Neural progenitor cell (in vitro differentiated cells): ENCODE results near the gene ULK4. TPM values are rescaled to one million over a fixed set of nuclear protein-coding genes. Genes with fewer than 3 reads are reported as not detected.

Experiments used
- DNase-seq: peaks from one replicate; pipeline ENCODE4 v3.0.0-alpha.2; 2016; ENCODE audit warnings: low spot score
- H2AFZ ChIP-seq: fragments of 200-600 bp; sonication (generic); replicated peaks from 2 replicates; pipeline ENCODE4 v1.6.1; 2016; ENCODE audit warnings: antibody characterized with exemption
- H3F3A ChIP-seq: fragments of 200-600 bp; sonication (generic); 2 replicates; pipeline ENCODE4 v1.6.1; 2016; ENCODE audit warnings: antibody characterized with exemption, low read depth
- H3K27ac ChIP-seq: fragments of 200-600 bp; sonication (generic); 2 replicates; pipeline ENCODE4 v1.5.1; 2016; ENCODE audit warnings: mild to moderate bottlenecking
- H3K27me3 ChIP-seq: fragments of 200-600 bp; sonication (generic); 2 replicates; pipeline ENCODE4 v1.6.1; 2016; ENCODE audit warnings: mild to moderate bottlenecking, moderate library complexity
- H3K36me3 ChIP-seq: fragments of 200-600 bp; sonication (generic); 2 replicates; pipeline ENCODE4 v1.5.1; 2016
- H3K4me1 ChIP-seq: fragments of 200-600 bp; sonication (generic); 2 replicates; pipeline ENCODE4 v1.6.1; 2016; ENCODE audit warnings: mixed run types
- H3K4me2 ChIP-seq: fragments of 200-600 bp; sonication (generic); 2 replicates; pipeline ENCODE4 v1.6.1; 2016
- H3K4me3 ChIP-seq: fragments of 200-600 bp; sonication (generic); 2 replicates; pipeline ENCODE4 v1.5.1; 2016
- H3K79me2 ChIP-seq: fragments of 200-600 bp; sonication (generic); 2 replicates; pipeline ENCODE4 v1.6.1; 2016; ENCODE audit warnings: low read depth
- H3K9ac ChIP-seq: fragments of 200-600 bp; sonication (generic); 2 replicates; pipeline ENCODE4 v1.6.1; 2016
- H3K9me3 ChIP-seq: fragments of 200-600 bp; sonication (generic); 2 replicates; pipeline ENCODE4 v1.5.1; 2016; ENCODE audit warnings: low read depth
- H4K20me1 ChIP-seq: fragments of 200-600 bp; sonication (generic); 2 replicates; pipeline ENCODE4 v1.6.1; 2016; ENCODE audit warnings: low read depth
- H3K27ac Mint-ChIP-seq: 3 replicates; pipeline ENCODE4 v1.8.0; 2021; ENCODE audit warnings: mixed read lengths
- H3K27me3 Mint-ChIP-seq: 2 replicates; pipeline ENCODE4 v1.8.0; 2022; ENCODE audit warnings: low read depth, mild to moderate bottlenecking, inconsistent platforms, moderate library complexity, mixed read lengths; ENCODE audit not compliant: insufficient read depth
- H3K36me3 Mint-ChIP-seq: 3 replicates; pipeline ENCODE4 v1.8.0; 2021; ENCODE audit warnings: mixed read lengths
- H3K4me1 Mint-ChIP-seq: 3 replicates; pipeline ENCODE4 v1.8.0; 2021; ENCODE audit warnings: mixed read lengths
- H3K4me3 Mint-ChIP-seq: 3 replicates; pipeline ENCODE4 v1.8.0; 2021; ENCODE audit warnings: mild to moderate bottlenecking, moderate library complexity, mixed read lengths
- H3K9me3 Mint-ChIP-seq: 3 replicates; pipeline ENCODE4 v1.8.0; 2020; ENCODE audit warnings: mixed read lengths
- CTCF ChIP-seq: fragments of 200-600 bp; sonication (generic); IDR thresholded peaks from 2 replicates; pipeline ENCODE4 v1.5.1; 2017; ENCODE audit warnings: antibody characterized with exemption, mild to moderate bottlenecking
- EZH2 ChIP-seq: fragments of 200-600 bp; sonication (generic); IDR thresholded peaks from 2 replicates; pipeline ENCODE4 v1.6.1; 2017; ENCODE audit warnings: antibody characterized with exemption, mild to moderate bottlenecking, moderate library complexity
- EZH2phosphoT487 ChIP-seq: fragments of 200-600 bp; sonication (generic); IDR thresholded peaks from 2 replicates; pipeline ENCODE4 v1.6.1; 2017; ENCODE audit warnings: antibody characterized with exemption
- total RNA-seq: library from RNA; depleted of rRNA; stranded (reverse); fragments of >200 nt; gene quantifications from 2 replicates; pipeline ENCODE4 v1.2.3, GENCODE V29; 2015; ENCODE audit warnings: low replicate concordance

The ULK4 gene
- total RNA-seq, 1 donor from 2014 or later, result 33.0 TPM

DNA sequence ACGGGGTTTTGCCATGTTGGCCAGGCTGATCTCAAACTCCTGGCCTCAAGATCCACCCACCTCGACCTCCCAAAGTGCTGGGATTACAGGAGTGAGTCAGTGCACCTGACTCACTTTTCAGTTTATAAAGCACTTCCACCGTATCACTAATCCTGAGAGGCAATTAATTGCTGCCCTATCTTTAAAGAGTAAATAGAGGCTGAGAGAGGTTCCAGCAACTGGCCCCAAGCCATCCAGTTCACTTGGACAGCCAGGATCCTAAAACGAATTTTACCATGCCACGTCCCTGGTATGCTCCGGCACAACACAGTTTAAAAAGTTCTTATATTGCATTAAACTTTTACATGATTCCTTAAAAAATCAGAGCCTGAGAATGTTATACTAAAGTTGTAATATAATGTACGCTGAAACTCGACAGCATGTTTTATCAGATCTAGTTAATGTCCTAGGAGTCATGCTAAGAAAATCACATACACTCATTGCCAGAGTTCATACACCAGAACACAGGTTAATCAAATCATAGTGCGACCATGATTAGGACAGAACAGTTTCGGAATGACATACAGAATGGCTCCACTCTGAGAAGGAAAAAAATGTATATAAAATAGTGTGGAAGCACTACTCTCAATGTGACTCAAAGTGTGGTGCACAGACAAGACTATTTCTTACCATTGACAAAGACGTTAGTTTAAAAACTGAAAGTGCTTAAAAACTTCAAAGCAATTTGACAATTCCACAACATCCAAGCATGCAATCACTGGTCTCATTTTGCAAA, 125.4 kb downstream of the ULK4 start:
- Mint-ChIP-seq H3K9me3 (peaks cover 11% of the 10 kb centered on the region), H3K27me3 (no peaks in the 10 kb centered on the region), H3K4me3 (no peak overlapping the region), H3K36me3 (peaks cover 8% of the 10 kb centered on the region), H3K4me1 (peaks cover 4% of the 10 kb centered on the region), H3K27ac (no peak overlapping the region)
- Histone ChIP-seq H3K27ac (no peak overlapping the region), H2AFZ (no peak overlapping the region), H3K9me3 (no peaks in the 10 kb centered on the region), H3K4me2 (no peak overlapping the region), H3K79me2 (no peaks in the 10 kb centered on the region), H3K27me3 (no peaks in the 10 kb centered on the region), H3K4me1 (peaks cover 3% of the 10 kb centered on the region), H3K36me3 (no peaks in the 10 kb centered on the region), H4K20me1 (no peaks in the 10 kb centered on the region), H3F3A (no peaks in the 10 kb centered on the region), H3K4me3 (no peak overlapping the region), H3K9ac (no peak overlapping the region)
- DNase-seq, result no peak
- no peak for TF ChIP-seq CTCF
- TF ChIP-seq EZH2, result no peak
- TF ChIP-seq EZH2phosphoT487, result no peak

- Histone ChIP-seq H3K79me2 (no peaks in the 10 kb centered on the region), H3K4me2 (no peak overlapping the region), H4K20me1 (no peaks in the 10 kb centered on the region), H3K4me1 (peaks cover 3% of the 10 kb centered on the region), H3K4me3 (no peak overlapping the region), H3F3A (no peaks in the 10 kb centered on the region), H3K27ac (no peak overlapping the region), H3K36me3 (no peaks in the 10 kb centered on the region), H3K9ac (no peak overlapping the region), H3K27me3 (no peaks in the 10 kb centered on the region), H2AFZ (no peak overlapping the region), H3K9me3 (no peaks in the 10 kb centered on the region)
- Mint-ChIP-seq H3K4me3 (no peak overlapping the region), H3K4me1 (peaks cover 4% of the 10 kb centered on the region), H3K36me3 (peaks cover 2% of the 10 kb centered on the region), H3K9me3 (peaks cover 3% of the 10 kb centered on the region), H3K27ac (no peak overlapping the region), H3K27me3 (no peaks in the 10 kb centered on the region)
- no peak for DNase-seq
- no peak for TF ChIP-seq EZH2
- no peak for TF ChIP-seq EZH2phosphoT487
- TF ChIP-seq CTCF, result no peak
Measured at GRCh38 chr3:41833628-41834027, 128.3 kb downstream of the ULK4 start.

GRCh38 chr3:41819236-41819635, 142.7 kb downstream of the ULK4 start:
- H3K4me1 ChIP-seq, result peaks cover 13% of the 10 kb centered on the region
- no peaks in the 10 kb centered on the region for H3K27me3 ChIP-seq
- H2AFZ ChIP-seq, result no peak overlapping the region
- no peak overlapping the region for H3K9ac ChIP-seq
- H4K20me1 ChIP-seq, result no peaks in the 10 kb centered on the region
- no peaks in the 10 kb centered on the region for H3K9me3 ChIP-seq
- Mint-ChIP-seq H3K27me3 (peaks cover 4% of the 10 kb centered on the region), H3K9me3 (peaks cover 5% of the 10 kb centered on the region), H3K27ac (no peak overlapping the region), H3K36me3 (no peaks in the 10 kb centered on the region), H3K4me3 (no peak overlapping the region), H3K4me1 (no peaks in the 10 kb centered on the region)
- no peaks in the 10 kb centered on the region for H3K79me2 ChIP-seq
- H3K27ac ChIP-seq, result no peak overlapping the region
- no peak overlapping the region for H3K4me3 ChIP-seq
- peak overlapping the region; percentile 2 for H3K4me2 ChIP-seq
- no peaks in the 10 kb centered on the region for H3F3A ChIP-seq
- no peaks in the 10 kb centered on the region for H3K36me3 ChIP-seq
- TF ChIP-seq CTCF, result no peak
- no peak for TF ChIP-seq EZH2
- no peak for TF ChIP-seq EZH2phosphoT487
- peak; percentile 39 for DNase-seq
